Measurements from ENCODE around the gene TYMP.
"Not testable (repeated sequence)": the region's sequence is repeated elsewhere in the genome, so short reads cannot be mapped to it uniquely, and the experiment has no call there.

TYMP gene

GRCh38 chr22:50523806-50524675 is 5.8 kb downstream of the TYMP start:
- ATAC-seq (no peak), DNase-seq (no peak)

- DNase-seq (no peak), ATAC-seq (no peak)
These were observed 6.4 kb downstream of the TYMP start for GRCh38 chr22:50523458-50523805.

- ATAC-seq: no peak
- DNase-seq: no peak
These were observed 6.9 kb downstream of the TYMP start for GRCh38 chr22:50522806-50523438.

GRCh38 chr22:50522208-50522805 is 7.5 kb downstream of the TYMP start:
- DNase-seq: no peak
- no peak for ATAC-seq

GRCh38 chr22:50521710-50522109 is 8.1 kb downstream of the TYMP start:
- DNase-seq: no peak
- ATAC-seq: no peak

- DNase-seq (no peak), ATAC-seq (no peak)
These were observed 8.9 kb downstream of the TYMP start for GRCh38 chr22:50520826-50521453.

- ATAC-seq, DNase-seq: not testable (repeated sequence)
These were observed 9.6 kb downstream of the TYMP start for GRCh38 chr22:50520184-50520583.

- no peak for ATAC-seq
- no peak for DNase-seq
These were observed 10.7 kb downstream of the TYMP start for GRCh38 chr22:50519151-50519550.

- DNase-seq (no peak), ATAC-seq (no peak)
These were observed 11.2 kb downstream of the TYMP start for GRCh38 chr22:50518606-50519005.

- DNase-seq (no peak), ATAC-seq (no peak)
These were observed 12.1 kb downstream of the TYMP start for GRCh38 chr22:50517495-50518260.

GRCh38 chr22:50516891-50517290 is 12.9 kb downstream of the TYMP start:
- ATAC-seq (no peak), DNase-seq (no peak)

- no peak for DNase-seq
- ATAC-seq: no peak
These were observed 13.7 kb downstream of the TYMP start for GRCh38 chr22:50516068-50516467.

GRCh38 chr22:50513175-50513574 is 16.6 kb downstream of the TYMP start:
- DNase-seq (no peak), ATAC-seq (no peak)

GRCh38 chr22:50508897-50509296 is 20.9 kb downstream of the TYMP start:
- DNase-seq (no peak), ATAC-seq (no peak)

GRCh38 chr22:50507991-50508884 is 21.6 kb downstream of the TYMP start, which contains the start of gene NCAPH2:
Gene NCAPH2, plus strand, starts transcription at chr22:50508224. Its CDS starts 114 bp downstream, at chr22:50508338.
- DNase-seq (peak; percentile 98), ATAC-seq (peak; percentile 77)

- peak; percentile 96 for DNase-seq
- ATAC-seq: peak; percentile 84
These were observed 22.3 kb downstream of the TYMP start, which contains the start of gene LMF2 for GRCh38 chr22:50507421-50507990. Gene LMF2, minus strand, starts transcription at chr22:50507702. Its CDS starts 27 bp downstream, at chr22:50507675.

- ATAC-seq: no peak
- no peak for DNase-seq
These were observed 23.0 kb downstream of the TYMP start for GRCh38 chr22:50506611-50507420.

GRCh38 chr22:50505776-50506610 is 23.8 kb downstream of the TYMP start:
- ATAC-seq (no peak), DNase-seq (no peak)

All from stimulated activated naive CD8-positive, alpha-beta T cell treated with anti-CD3 and anti-CD28 coated beads, Interleukin-15, Interleukin-2, amounts not matched to agents 100 U/mL and 50 U/mL, for 24 hours (primary cell).